Sigmoid colon (tissue), 4 donors: ENCODE data around the gene NUDCD2.

Experiments
- POLR2A ChIP-seq, 2 donors: fragments of 450-650 bp; IDR thresholded peaks; one replicate each; pipeline ENCODE4 v1.6.1; 2016; ENCODE audit warnings: antibody characterized with exemption in 2 of 2, mild to moderate bottlenecking in 2 of 2, moderate library complexity in 2 of 2
- POLR2AphosphoS5 ChIP-seq, 4 donors: sonication (generic); formaldehyde crosslinking; IDR thresholded peaks; one replicate each; pipeline ENCODE4 v1.6.1; 2017; ENCODE audit warnings: antibody characterized with exemption in 4 of 4

- TF ChIP-seq POLR2A (IDR thresholded peaks at IDR 0.05) (no peak), POLR2AphosphoS5 (IDR thresholded peaks at IDR 0.05) (no peak)
Measured at GRCh38 chr5:163408311-163408923, 51.5 kb downstream of the NUDCD2 start.
